Measurements from ENCODE around the gene SLC18A3. TPM values are rescaled to one million over a fixed set of nuclear protein-coding genes. Genes with fewer than 3 reads are reported as not detected.

Gene SLC18A3
- total RNA-seq, 1 experiment from 2014 or later, result not detected

DNA sequence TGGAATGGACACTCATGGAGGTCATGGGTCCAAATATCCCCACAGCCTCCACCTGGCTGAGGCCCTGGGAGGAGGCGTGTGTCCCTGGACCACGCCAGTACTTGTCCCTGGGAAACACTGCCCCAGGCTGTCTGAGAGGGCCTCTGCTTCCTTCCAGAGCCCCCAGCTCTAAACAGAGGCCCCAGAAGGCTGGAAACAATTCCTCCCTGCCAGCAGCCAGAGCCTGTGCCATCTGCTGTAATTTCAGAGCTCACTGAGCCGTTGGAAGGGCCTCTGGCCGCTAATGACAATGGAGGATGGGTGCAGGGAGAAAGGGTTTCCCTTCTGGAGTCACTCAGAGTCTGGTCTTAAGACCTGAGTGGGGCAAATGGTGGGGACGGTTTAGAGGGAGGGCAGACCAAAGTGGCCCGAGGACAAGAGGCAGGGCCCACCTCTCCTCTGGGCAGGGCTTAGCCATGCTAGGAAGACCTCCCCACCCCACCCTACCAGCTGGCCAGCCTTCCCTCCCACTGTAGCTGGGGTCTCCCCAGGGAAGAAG lies 10.8 kb downstream of the SLC18A3 start:
- H3K4me1 ChIP-seq (ENCODE audit: control insufficient read depth, insufficient read depth, low read length), result no peaks in the 10 kb centered on the region
- DNase-seq (ENCODE audit: low read depth, low spot score) (no peak), ATAC-seq (no peak)
- no peak overlapping the region for H3K4me3 ChIP-seq (ENCODE audit: low read depth in 2 of 2, low read length in 2 of 2)
- H3K36me3 ChIP-seq (ENCODE audit: control insufficient read depth, insufficient read depth, low read length), result no peaks in the 10 kb centered on the region
- no TSS peak for BruUV-seq (replicated peaks)
- ChIA-PET CTCF (no interaction called here), POLR2A (no interaction called here)
- H3K27me3 ChIP-seq (ENCODE audit: control insufficient read depth, insufficient read depth, low read length), result peaks cover 4% of the 10 kb centered on the region; the same call in 1 of the 2 replicates
- TF ChIP-seq, protein P1, sequence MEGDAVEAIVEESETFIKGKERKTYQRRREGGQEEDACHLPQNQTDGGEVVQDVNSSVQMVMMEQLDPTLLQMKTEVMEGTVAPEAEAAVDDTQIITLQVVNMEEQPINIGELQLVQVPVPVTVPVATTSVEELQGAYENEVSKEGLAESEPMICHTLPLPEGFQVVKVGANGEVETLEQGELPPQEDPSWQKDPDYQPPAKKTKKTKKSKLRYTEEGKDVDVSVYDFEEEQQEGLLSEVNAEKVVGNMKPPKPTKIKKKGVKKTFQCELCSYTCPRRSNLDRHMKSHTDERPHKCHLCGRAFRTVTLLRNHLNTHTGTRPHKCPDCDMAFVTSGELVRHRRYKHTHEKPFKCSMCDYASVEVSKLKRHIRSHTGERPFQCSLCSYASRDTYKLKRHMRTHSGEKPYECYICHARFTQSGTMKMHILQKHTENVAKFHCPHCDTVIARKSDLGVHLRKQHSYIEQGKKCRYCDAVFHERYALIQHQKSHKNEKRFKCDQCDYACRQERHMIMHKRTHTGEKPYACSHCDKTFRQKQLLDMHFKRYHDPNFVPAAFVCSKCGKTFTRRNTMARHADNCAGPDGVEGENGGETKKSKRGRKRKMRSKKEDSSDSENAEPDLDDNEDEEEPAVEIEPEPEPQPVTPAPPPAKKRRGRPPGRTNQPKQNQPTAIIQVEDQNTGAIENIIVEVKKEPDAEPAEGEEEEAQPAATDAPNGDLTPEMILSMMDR (IDR thresholded peaks at IDR 0.05), result no peak
- no peak for TF ChIP-seq TCF7L2 (IDR thresholded peaks at IDR 0.05; ENCODE audit: low read depth, low read length)
- TF ChIP-seq, protein P2, sequence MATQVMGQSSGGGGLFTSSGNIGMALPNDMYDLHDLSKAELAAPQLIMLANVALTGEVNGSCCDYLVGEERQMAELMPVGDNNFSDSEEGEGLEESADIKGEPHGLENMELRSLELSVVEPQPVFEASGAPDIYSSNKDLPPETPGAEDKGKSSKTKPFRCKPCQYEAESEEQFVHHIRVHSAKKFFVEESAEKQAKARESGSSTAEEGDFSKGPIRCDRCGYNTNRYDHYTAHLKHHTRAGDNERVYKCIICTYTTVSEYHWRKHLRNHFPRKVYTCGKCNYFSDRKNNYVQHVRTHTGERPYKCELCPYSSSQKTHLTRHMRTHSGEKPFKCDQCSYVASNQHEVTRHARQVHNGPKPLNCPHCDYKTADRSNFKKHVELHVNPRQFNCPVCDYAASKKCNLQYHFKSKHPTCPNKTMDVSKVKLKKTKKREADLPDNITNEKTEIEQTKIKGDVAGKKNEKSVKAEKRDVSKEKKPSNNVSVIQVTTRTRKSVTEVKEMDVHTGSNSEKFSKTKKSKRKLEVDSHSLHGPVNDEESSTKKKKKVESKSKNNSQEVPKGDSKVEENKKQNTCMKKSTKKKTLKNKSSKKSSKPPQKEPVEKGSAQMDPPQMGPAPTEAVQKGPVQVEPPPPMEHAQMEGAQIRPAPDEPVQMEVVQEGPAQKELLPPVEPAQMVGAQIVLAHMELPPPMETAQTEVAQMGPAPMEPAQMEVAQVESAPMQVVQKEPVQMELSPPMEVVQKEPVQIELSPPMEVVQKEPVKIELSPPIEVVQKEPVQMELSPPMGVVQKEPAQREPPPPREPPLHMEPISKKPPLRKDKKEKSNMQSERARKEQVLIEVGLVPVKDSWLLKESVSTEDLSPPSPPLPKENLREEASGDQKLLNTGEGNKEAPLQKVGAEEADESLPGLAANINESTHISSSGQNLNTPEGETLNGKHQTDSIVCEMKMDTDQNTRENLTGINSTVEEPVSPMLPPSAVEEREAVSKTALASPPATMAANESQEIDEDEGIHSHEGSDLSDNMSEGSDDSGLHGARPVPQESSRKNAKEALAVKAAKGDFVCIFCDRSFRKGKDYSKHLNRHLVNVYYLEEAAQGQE (IDR thresholded peaks at IDR 0.05; ENCODE audit: insufficient read depth in 1 of 2, low read depth in 2 of 2, low read length in 1 of 2), result no peak
- TF ChIP-seq SIN3A (IDR thresholded peaks at IDR 0.05; ENCODE audit: borderline replicate concordance, insufficient read depth, low read depth, low read length), result no peak
- TF ChIP-seq POLR2AphosphoS5 (IDR thresholded peaks at IDR 0.05; ENCODE audit: low read depth, low read length), result no peak
- no peaks in the 10 kb centered on the region for H3K9me3 ChIP-seq (ENCODE audit: control insufficient read depth, insufficient read depth, low read depth, low read length)
- no peak overlapping the region for H3K27ac ChIP-seq (ENCODE audit: low read length)
- intact Hi-C loops (cut with micrococcal nuclease; ENCODE audit: unreplicated experiment), result no loop called here
- in situ Hi-C loops (cut with HindIII; ENCODE audit: low pct_unique_long_range_greater_than_20kb, low sequenced_read_pairs), result no loop called here

DNA sequence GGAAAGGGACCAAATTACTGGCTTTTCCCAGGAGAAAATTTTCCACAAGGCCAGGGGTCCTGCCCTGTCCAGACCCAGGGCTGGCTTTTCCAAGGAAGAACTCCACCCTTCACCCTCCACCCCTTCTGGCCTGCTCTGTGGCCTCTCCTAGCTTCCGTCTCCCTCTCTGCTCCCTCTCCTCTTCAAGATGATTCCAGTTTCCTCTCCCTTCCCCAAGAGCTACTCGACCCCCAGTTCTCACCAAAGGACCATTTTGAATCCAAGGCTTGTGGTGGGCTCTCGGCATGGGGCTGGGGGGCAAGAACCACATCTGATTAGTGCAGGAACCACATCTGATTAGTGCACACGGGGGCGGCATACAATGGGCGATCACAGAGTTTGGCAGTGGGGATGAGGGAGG lies 11.5 kb downstream of the SLC18A3 start:
- no peaks in the 10 kb centered on the region for H3K4me1 ChIP-seq (ENCODE audit: control insufficient read depth, insufficient read depth, low read length)
- intact Hi-C loops (cut with micrococcal nuclease; ENCODE audit: unreplicated experiment) (no loop called here), in situ Hi-C loops (cut with HindIII; ENCODE audit: low pct_unique_long_range_greater_than_20kb, low sequenced_read_pairs) (no loop called here)
- H3K36me3 ChIP-seq (ENCODE audit: control insufficient read depth, insufficient read depth, low read length), result no peaks in the 10 kb centered on the region
- H3K27me3 ChIP-seq (ENCODE audit: control insufficient read depth, insufficient read depth, low read length), result peaks cover 4% of the 10 kb centered on the region; the same call in 1 of the 2 replicates
- POLR2A ChIA-PET, result no interaction called here
- H3K27ac ChIP-seq (ENCODE audit: low read length), result no peak overlapping the region
- no peak for DNase-seq (ENCODE audit: low read depth, low spot score)
- TF ChIP-seq, protein P1 (IDR thresholded peaks at IDR 0.05), result no peak
- TF ChIP-seq, protein P2 (IDR thresholded peaks at IDR 0.05; ENCODE audit: insufficient read depth in 1 of 2, low read depth in 2 of 2, low read length in 1 of 2), result no peak
- no peak for TF ChIP-seq SIN3A (IDR thresholded peaks at IDR 0.05; ENCODE audit: borderline replicate concordance, insufficient read depth, low read depth, low read length)
- no peak for TF ChIP-seq TCF7L2 (IDR thresholded peaks at IDR 0.05; ENCODE audit: low read depth, low read length)
- no peak for TF ChIP-seq POLR2AphosphoS5 (IDR thresholded peaks at IDR 0.05; ENCODE audit: low read depth, low read length)
- CTCF ChIA-PET, result interaction anchor here (0.7 kb wide), 1 partner anchor 619 kb away, joined by 3 read pairs; no protein-coding TSS in a partner anchor
- no peak for ATAC-seq
- H3K4me3 ChIP-seq (ENCODE audit: low read depth in 2 of 2, low read length in 2 of 2), result no peak overlapping the region
- H3K9me3 ChIP-seq (ENCODE audit: control insufficient read depth, insufficient read depth, low read depth, low read length), result no peaks in the 10 kb centered on the region
- no TSS peak for BruUV-seq (replicated peaks)
